ENCODE measurements around the gene MYO16. TPM values are rescaled to one million over a fixed set of nuclear protein-coding genes. Genes with fewer than 3 reads are reported as not detected.
A peak's percentile ranks its signal among the peaks of the same experiment; 100 is the strongest.
"Not testable (repeated sequence)": the region's sequence is repeated elsewhere in the genome, so short reads cannot be mapped to it uniquely, and the experiment has no call there.

The MYO16 gene
- total and polyA plus RNA-seq, 9 donors = 12.1 to 29.7 (median 16.4) TPM

GRCh38 chr13:108902405-108903155 lies 273.2 kb downstream of the MYO16 start:
- no peak for DNase-seq
- H3K4me1 ChIP-seq (ENCODE audit: control insufficient read depth, insufficient read depth, low read length) = no peaks in the 10 kb centered on the region
- WGBS (ENCODE audit: insufficient coverage) = 87% methylated on average over 3 of the region's 7 CpGs
- no peaks in the 10 kb centered on the region for H3K36me3 ChIP-seq (ENCODE audit: control insufficient read depth, insufficient read depth, low read length)
- H3K27ac ChIP-seq (ENCODE audit: low read length) = no peak overlapping the region
- no peaks in the 10 kb centered on the region for H3K27me3 ChIP-seq (ENCODE audit: control insufficient read depth, insufficient read depth, low read length)
- no peak overlapping the region for H3K4me3 ChIP-seq (ENCODE audit: low read length)
- H3K9me3 ChIP-seq (replicated peaks; ENCODE audit: control insufficient read depth, low read depth, low read length) = no peaks in the 10 kb centered on the region

GRCh38 chr13:108903613-108904012 lies 274.2 kb downstream of the MYO16 start:
- Histone ChIP-seq H3K4me1 (ENCODE audit: control insufficient read depth, insufficient read depth, low read length) (no peaks in the 10 kb centered on the region), H3K27me3 (ENCODE audit: control insufficient read depth, insufficient read depth, low read length) (no peaks in the 10 kb centered on the region), H3K27ac (ENCODE audit: low read length) (no peak overlapping the region), H3K9me3 (replicated peaks; ENCODE audit: control insufficient read depth, low read depth, low read length) (no peaks in the 10 kb centered on the region), H3K4me3 (ENCODE audit: low read length) (no peak overlapping the region), H3K36me3 (ENCODE audit: control insufficient read depth, insufficient read depth, low read length) (no peaks in the 10 kb centered on the region)
- WGBS (ENCODE audit: insufficient coverage) = no CpG with 5 or more reads among the region's 1 CpG
- DNase-seq = no peak

GRCh38 chr13:108911807-108912206 lies 282.4 kb downstream of the MYO16 start:
- no peaks in the 10 kb centered on the region for H3K36me3 ChIP-seq (ENCODE audit: control insufficient read depth, insufficient read depth, low read length)
- no peaks in the 10 kb centered on the region for H3K4me1 ChIP-seq (ENCODE audit: control insufficient read depth, insufficient read depth, low read length)
- no peaks in the 10 kb centered on the region for H3K9me3 ChIP-seq (replicated peaks; ENCODE audit: control insufficient read depth, low read depth, low read length)
- no peak overlapping the region for H3K27ac ChIP-seq (ENCODE audit: low read length)
- no peak overlapping the region for H3K4me3 ChIP-seq (ENCODE audit: low read length)
- 68% methylated on average over 1 of the region's 2 CpGs for whole genome bisulfite sequencing (ENCODE audit: insufficient coverage)
- no peak for DNase-seq
- H3K27me3 ChIP-seq (ENCODE audit: control insufficient read depth, insufficient read depth, low read length) = no peaks in the 10 kb centered on the region

- H3K27me3 ChIP-seq (ENCODE audit: control insufficient read depth, insufficient read depth, low read length); DNase-seq; H3K4me1 ChIP-seq (ENCODE audit: control insufficient read depth, insufficient read depth, low read length); H3K9me3 ChIP-seq (replicated peaks; ENCODE audit: control insufficient read depth, low read depth, low read length); H3K4me3 ChIP-seq (ENCODE audit: low read length); H3K36me3 ChIP-seq (ENCODE audit: control insufficient read depth, insufficient read depth, low read length); H3K27ac ChIP-seq (ENCODE audit: low read length): not testable (repeated sequence)
- no CpG with 5 or more reads among the region's 4 CpGs for WGBS (ENCODE audit: insufficient coverage)
These were observed 284.3 kb downstream of the MYO16 start for GRCh38 chr13:108913731-108914130.

GRCh38 chr13:108915095-108915633 lies 285.8 kb downstream of the MYO16 start:
- no CpG with 5 or more reads among the region's 7 CpGs for WGBS (ENCODE audit: insufficient coverage)
- Histone ChIP-seq H3K4me1 (ENCODE audit: control insufficient read depth, insufficient read depth, low read length) (peaks cover 3% of the 10 kb centered on the region), H3K27me3 (ENCODE audit: control insufficient read depth, insufficient read depth, low read length) (no peaks in the 10 kb centered on the region), H3K27ac (ENCODE audit: low read length) (peak overlapping the region; percentile 63), H3K36me3 (ENCODE audit: control insufficient read depth, insufficient read depth, low read length) (no peaks in the 10 kb centered on the region), H3K4me3 (ENCODE audit: low read length) (no peak overlapping the region), H3K9me3 (replicated peaks; ENCODE audit: control insufficient read depth, low read depth, low read length) (no peaks in the 10 kb centered on the region)
- peak; percentile 75 for DNase-seq

- Histone ChIP-seq H3K4me1 (ENCODE audit: control insufficient read depth, insufficient read depth, low read length) (peaks cover 3% of the 10 kb centered on the region), H3K9me3 (replicated peaks; ENCODE audit: control insufficient read depth, low read depth, low read length) (no peaks in the 10 kb centered on the region), H3K27ac (ENCODE audit: low read length) (peak overlapping the region; percentile 63), H3K4me3 (ENCODE audit: low read length) (no peak overlapping the region), H3K36me3 (ENCODE audit: control insufficient read depth, insufficient read depth, low read length) (no peaks in the 10 kb centered on the region), H3K27me3 (ENCODE audit: control insufficient read depth, insufficient read depth, low read length) (no peaks in the 10 kb centered on the region)
- WGBS (ENCODE audit: insufficient coverage) = 48% methylated on average over 6 of the region's 9 CpGs
- DNase-seq = peak; percentile 91
These were observed 286.5 kb downstream of the MYO16 start for GRCh38 chr13:108915634-108916512.

- Histone ChIP-seq H3K27ac (ENCODE audit: low read length) (no peak overlapping the region), H3K4me3 (ENCODE audit: low read length) (no peak overlapping the region), H3K9me3 (replicated peaks; ENCODE audit: control insufficient read depth, low read depth, low read length) (no peaks in the 10 kb centered on the region), H3K4me1 (ENCODE audit: control insufficient read depth, insufficient read depth, low read length) (peaks cover 3% of the 10 kb centered on the region), H3K27me3 (ENCODE audit: control insufficient read depth, insufficient read depth, low read length) (no peaks in the 10 kb centered on the region), H3K36me3 (ENCODE audit: control insufficient read depth, insufficient read depth, low read length) (no peaks in the 10 kb centered on the region)
- no CpG with 5 or more reads among the region's 3 CpGs for whole genome bisulfite sequencing (ENCODE audit: insufficient coverage)
- peak; percentile 62 for DNase-seq
These were observed 288.2 kb downstream of the MYO16 start for GRCh38 chr13:108917581-108917980.

- WGBS (ENCODE audit: insufficient coverage) = 90% methylated on average over 7 of the region's 11 CpGs
- Histone ChIP-seq H3K4me1 (ENCODE audit: control insufficient read depth, insufficient read depth, low read length) (peaks cover 3% of the 10 kb centered on the region), H3K27ac (ENCODE audit: low read length) (no peak overlapping the region), H3K27me3 (ENCODE audit: control insufficient read depth, insufficient read depth, low read length) (no peaks in the 10 kb centered on the region), H3K9me3 (replicated peaks; ENCODE audit: control insufficient read depth, low read depth, low read length) (no peaks in the 10 kb centered on the region), H3K36me3 (ENCODE audit: control insufficient read depth, insufficient read depth, low read length) (no peaks in the 10 kb centered on the region), H3K4me3 (ENCODE audit: low read length) (no peak overlapping the region)
- DNase-seq = no peak
These were observed 289.9 kb downstream of the MYO16 start for GRCh38 chr13:108919036-108919907.

- no peak for DNase-seq
- no peaks in the 10 kb centered on the region for H3K36me3 ChIP-seq (ENCODE audit: control insufficient read depth, insufficient read depth, low read length)
- H3K27ac ChIP-seq (ENCODE audit: low read length) = no peak overlapping the region
- 100% methylated on average over 1 of the region's 4 CpGs for WGBS (ENCODE audit: insufficient coverage)
- no peak overlapping the region for H3K4me3 ChIP-seq (ENCODE audit: low read length)
- peaks cover 3% of the 10 kb centered on the region for H3K4me1 ChIP-seq (ENCODE audit: control insufficient read depth, insufficient read depth, low read length)
- no peaks in the 10 kb centered on the region for H3K9me3 ChIP-seq (replicated peaks; ENCODE audit: control insufficient read depth, low read depth, low read length)
- no peaks in the 10 kb centered on the region for H3K27me3 ChIP-seq (ENCODE audit: control insufficient read depth, insufficient read depth, low read length)
These were observed 290.7 kb downstream of the MYO16 start for GRCh38 chr13:108920137-108920536.

All from muscle of leg (tissue), 11 donors.